ENCODE measurements around the gene PARD3B.

DNA sequence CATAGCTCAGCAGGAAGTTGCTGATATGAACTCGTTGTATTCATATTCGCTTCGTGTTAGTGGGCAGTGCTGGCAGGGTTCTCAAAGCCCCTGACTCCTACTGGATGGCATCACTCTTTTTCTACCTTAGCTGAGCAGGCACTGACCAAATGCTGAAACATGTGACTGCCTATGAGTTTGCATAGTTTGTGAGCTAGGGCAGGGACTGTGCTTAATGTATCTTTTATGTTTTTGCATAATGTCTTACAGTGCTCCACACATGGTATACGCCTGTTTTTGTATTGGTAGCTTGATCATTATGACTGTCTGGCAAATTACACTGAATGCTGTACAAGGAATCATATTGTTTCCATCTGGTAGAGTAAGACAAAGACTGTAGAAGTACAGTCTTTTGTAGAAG is 305.3 kb downstream of the PARD3B start:
- no peak for TF ChIP-seq GATA2 (IDR thresholded peaks at IDR 0.05; ENCODE audit: low read depth, low read length)
- no peak for TF ChIP-seq GATA3 (IDR thresholded peaks at IDR 0.05; ENCODE audit: low read depth, low read length)

Data from SH-SY5Y (cell line).